DOHH2 (cell line): ENCODE results near the gene PTX3.

ENCODE experiments used
- CTCF ChIP-seq: fragments of 200-600 bp; sonication (generic); IDR thresholded peaks from one replicate; pipeline ENCODE4 v1.5.1; 2014; ENCODE audit warnings: antibody characterized with exemption, mild to moderate bottlenecking, low read depth, low read length; ENCODE audit not compliant: poor library complexity, severe bottlenecking
- EZH2phosphoT487 ChIP-seq: fragments of 200-600 bp; sonication (generic); IDR thresholded peaks from 2 replicates; pipeline ENCODE4 v1.6.1; 2017; ENCODE audit warnings: borderline replicate concordance, mild to moderate bottlenecking, antibody characterized with exemption, low read length, moderate library complexity, mixed read lengths

- TF ChIP-seq CTCF: no peak
- no peak for TF ChIP-seq EZH2phosphoT487
Observed at GRCh38 chr3:157488144-157488543, 51.5 kb downstream of the PTX3 start.
